ENCODE measurements around the gene CSMD2. TPM values are rescaled to one million over a fixed set of nuclear protein-coding genes. Genes with fewer than 3 reads are reported as not detected.

The CSMD2 gene
- total RNA-seq, 1 experiment from 2014 or later = 13.2 TPM

DNA sequence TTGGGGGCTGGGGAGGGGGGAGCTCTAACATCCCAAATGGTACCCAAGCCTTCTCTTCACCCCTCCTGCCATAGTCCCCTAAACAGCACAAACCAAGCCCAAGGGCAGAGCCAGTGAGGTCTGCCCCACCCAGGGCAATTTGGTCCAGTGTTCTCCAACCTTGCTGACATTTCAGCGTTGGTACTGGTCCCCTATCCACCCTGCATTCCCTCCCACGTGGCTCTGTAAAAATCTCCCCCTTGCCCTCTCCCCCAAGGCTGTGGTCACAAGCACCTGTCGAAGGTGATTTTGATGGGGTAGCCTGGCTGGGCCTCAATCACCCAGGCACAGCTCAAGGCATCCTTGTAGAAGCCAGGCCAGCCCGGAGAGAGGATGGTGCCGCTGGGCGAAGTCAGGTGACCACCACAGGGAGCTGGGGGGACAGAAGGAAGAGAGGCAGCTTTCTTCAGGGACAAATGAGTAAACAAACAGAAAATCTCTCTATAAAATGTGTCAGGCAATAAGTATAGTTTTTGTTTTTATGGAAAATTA is 438.7 kb downstream of the CSMD2 start:
- ATAC-seq = no peak
- CTCF ChIA-PET = interaction anchor here (1.0 to 2.6 kb wide), 2 partner anchors 93 to 113 kb away, joined by 3 to 10 read pairs; no protein-coding TSS in a partner anchor
- H3K27ac Mint-ChIP-seq = no peak overlapping the region

DNA sequence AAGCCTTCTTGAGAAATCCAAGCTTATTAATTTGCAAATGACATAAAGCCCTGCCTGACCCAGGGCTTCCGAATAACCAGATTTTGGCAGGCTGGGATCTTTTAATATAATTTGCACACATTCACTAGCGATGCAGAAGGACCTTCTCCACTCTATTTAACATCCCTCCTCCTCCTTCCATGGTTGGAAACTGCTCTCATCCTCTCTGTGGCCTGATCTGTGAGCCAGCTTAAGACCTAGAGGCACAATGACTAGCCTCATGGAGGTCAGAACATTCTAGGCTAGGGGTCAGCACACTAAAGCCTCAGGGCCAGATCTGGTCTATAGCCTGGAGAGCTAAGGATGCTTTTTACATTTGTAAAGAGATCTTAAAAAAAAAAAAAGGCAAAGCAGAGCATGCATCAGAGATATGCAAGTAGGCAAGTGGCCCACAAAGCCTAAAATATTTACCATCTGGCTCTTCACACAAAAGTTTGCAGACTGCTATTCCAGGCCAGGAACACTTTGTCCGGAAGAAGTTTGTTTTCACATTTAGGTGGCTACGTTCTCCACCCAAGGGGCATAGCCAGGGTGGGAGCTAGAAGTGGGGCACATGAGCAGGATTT is 439.4 kb downstream of the CSMD2 start:
- no peaks in the 10 kb centered on the region for H3K4me1 Mint-ChIP-seq
- H3K9me3 Mint-ChIP-seq = no peaks in the 10 kb centered on the region
- H3K27ac Mint-ChIP-seq = no peak overlapping the region
- no peak for TF ChIP-seq EMX1 (CRISPR knock-in tag; IDR thresholded peaks at IDR 0.05)
- no peak for TF ChIP-seq NFYB (CRISPR knock-in tag; conservative IDR thresholded peaks at IDR 0.05; ENCODE audit: low read depth)
- DNase-seq (ENCODE audit: low spot score) (no peak), ATAC-seq (no peak)
- ChIA-PET POLR2A (no interaction called here), CTCF (no interaction called here)
- peaks cover 22% of the 10 kb centered on the region for H3K36me3 Mint-ChIP-seq
- no peak overlapping the region for H3K4me3 Mint-ChIP-seq
- H3K27me3 Mint-ChIP-seq (ENCODE audit: low read depth) = no peaks in the 10 kb centered on the region

More for the DNA sequence above, 438.7 kb downstream of the CSMD2 start:
- Mint-ChIP-seq H3K27me3 (ENCODE audit: low read depth) (no peaks in the 10 kb centered on the region), H3K4me3 (no peak overlapping the region), H3K4me1 (no peaks in the 10 kb centered on the region), H3K9me3 (no peaks in the 10 kb centered on the region), H3K36me3 (peaks cover 22% of the 10 kb centered on the region)
- TF ChIP-seq FOXJ3 (CRISPR knock-in tag; IDR thresholded peaks at IDR 0.05; ENCODE audit: borderline replicate concordance) (no peak), NR3C1 (CRISPR knock-in tag; conservative IDR thresholded peaks at IDR 0.05; ENCODE audit: low read depth) (no peak), ZNF263 (CRISPR knock-in tag; IDR thresholded peaks at IDR 0.05; ENCODE audit: low read depth) (no peak), ZNF138 (CRISPR knock-in tag; conservative IDR thresholded peaks at IDR 0.05) (no peak), ZNF121 (CRISPR knock-in tag; IDR thresholded peaks at IDR 0.05) (no peak), IRF2 (CRISPR knock-in tag; IDR thresholded peaks at IDR 0.05; ENCODE audit: borderline replicate concordance, low read depth) (no peak), ZBTB21 (CRISPR knock-in tag; IDR thresholded peaks at IDR 0.05; ENCODE audit: borderline replicate concordance) (no peak)
- TF ChIP-seq, protein P1, sequence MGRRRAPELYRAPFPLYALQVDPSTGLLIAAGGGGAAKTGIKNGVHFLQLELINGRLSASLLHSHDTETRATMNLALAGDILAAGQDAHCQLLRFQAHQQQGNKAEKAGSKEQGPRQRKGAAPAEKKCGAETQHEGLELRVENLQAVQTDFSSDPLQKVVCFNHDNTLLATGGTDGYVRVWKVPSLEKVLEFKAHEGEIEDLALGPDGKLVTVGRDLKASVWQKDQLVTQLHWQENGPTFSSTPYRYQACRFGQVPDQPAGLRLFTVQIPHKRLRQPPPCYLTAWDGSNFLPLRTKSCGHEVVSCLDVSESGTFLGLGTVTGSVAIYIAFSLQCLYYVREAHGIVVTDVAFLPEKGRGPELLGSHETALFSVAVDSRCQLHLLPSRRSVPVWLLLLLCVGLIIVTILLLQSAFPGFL (CRISPR knock-in tag; IDR thresholded peaks at IDR 0.05; ENCODE audit: borderline replicate concordance) = no peak
- TF ChIP-seq, protein P2, sequence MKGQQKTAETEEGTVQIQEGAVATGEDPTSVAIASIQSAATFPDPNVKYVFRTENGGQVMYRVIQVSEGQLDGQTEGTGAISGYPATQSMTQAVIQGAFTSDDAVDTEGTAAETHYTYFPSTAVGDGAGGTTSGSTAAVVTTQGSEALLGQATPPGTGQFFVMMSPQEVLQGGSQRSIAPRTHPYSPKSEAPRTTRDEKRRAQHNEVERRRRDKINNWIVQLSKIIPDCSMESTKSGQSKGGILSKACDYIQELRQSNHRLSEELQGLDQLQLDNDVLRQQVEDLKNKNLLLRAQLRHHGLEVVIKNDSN (CRISPR knock-in tag; IDR thresholded peaks at IDR 0.05) = no peak
- TF ChIP-seq, protein P3, sequence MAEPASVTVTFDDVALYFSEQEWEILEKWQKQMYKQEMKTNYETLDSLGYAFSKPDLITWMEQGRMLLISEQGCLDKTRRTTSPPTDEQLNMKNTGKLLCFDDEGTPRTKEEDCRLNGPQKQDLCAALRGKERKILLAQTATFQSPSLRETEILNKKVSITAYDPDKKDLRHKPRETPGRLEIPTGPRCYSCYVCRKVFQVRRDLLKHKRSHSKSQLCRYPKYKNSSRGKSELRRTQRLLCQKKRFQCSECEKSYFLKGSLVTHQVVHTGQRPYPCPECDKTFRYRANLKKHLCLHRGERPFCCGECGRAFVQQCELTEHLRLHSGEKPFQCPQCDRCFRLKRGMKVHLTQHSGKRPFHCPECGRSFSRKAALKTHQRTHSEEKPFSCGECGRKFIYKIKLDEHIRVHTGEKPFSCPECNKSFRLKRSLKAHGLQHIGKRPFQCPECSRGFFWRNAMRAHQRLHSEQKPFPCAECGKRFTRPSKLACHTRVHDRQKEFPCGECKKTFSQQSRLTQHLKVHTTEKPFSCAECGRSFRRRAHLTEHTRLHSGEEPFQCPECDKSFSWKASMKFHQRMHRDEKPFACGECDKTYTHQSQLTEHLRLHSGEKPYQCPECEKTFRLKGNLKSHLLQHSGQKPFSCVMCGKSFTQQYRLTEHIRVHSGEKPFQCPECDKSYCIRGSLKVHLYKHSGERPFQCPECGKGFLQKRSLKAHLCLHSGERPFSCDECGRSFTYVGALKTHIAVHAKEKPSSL (CRISPR knock-in tag; conservative IDR thresholded peaks at IDR 0.05) = no peak
- POLR2A ChIA-PET = no interaction called here
- DNase-seq (ENCODE audit: low spot score) = no peak

DNA sequence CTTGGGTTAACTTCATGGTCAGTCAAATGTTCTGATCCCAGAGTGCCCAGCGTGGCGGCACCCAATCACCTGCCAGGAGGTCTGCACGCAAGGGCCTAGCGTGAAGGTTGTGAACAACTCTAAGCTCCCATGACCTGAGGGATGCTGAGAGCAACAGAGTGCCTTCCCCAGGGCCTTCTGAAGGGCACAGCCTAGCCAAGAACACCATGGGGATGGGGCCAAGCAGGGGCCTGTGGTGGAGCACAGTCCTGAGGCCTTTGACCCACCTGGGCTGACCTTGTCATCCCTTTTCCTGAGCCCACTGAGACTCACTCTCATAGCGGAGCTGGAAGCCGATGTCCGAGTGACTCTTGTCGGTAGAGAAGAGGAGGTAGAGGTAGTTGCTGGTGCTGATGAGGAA is 440.0 kb downstream of the CSMD2 start:
- ATAC-seq (no peak), DNase-seq (ENCODE audit: low spot score) (no peak)
- H3K36me3 Mint-ChIP-seq = peaks cover 22% of the 10 kb centered on the region
- H3K9me3 Mint-ChIP-seq = no peaks in the 10 kb centered on the region
- no peaks in the 10 kb centered on the region for H3K4me1 Mint-ChIP-seq
- CTCF ChIA-PET = interaction anchor here (0.6 to 1.2 kb wide), 3 partner anchors 10 to 667 kb away, joined by 3 to 4 read pairs (median 3); no protein-coding TSS in a partner anchor
- no peaks in the 10 kb centered on the region for H3K27me3 Mint-ChIP-seq (ENCODE audit: low read depth)
- H3K4me3 Mint-ChIP-seq = no peak overlapping the region
- no peak overlapping the region for H3K27ac Mint-ChIP-seq
- POLR2A ChIA-PET = no interaction called here
- TF ChIP-seq, protein P4, sequence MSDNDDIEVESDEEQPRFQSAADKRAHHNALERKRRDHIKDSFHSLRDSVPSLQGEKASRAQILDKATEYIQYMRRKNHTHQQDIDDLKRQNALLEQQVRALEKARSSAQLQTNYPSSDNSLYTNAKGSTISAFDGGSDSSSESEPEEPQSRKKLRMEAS (CRISPR knock-in tag; IDR thresholded peaks at IDR 0.05) = no peak
- TF ChIP-seq, protein P5, sequence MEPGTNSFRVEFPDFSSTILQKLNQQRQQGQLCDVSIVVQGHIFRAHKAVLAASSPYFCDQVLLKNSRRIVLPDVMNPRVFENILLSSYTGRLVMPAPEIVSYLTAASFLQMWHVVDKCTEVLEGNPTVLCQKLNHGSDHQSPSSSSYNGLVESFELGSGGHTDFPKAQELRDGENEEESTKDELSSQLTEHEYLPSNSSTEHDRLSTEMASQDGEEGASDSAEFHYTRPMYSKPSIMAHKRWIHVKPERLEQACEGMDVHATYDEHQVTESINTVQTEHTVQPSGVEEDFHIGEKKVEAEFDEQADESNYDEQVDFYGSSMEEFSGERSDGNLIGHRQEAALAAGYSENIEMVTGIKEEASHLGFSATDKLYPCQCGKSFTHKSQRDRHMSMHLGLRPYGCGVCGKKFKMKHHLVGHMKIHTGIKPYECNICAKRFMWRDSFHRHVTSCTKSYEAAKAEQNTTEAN (CRISPR knock-in tag; IDR thresholded peaks at IDR 0.05) = no peak
- TF ChIP-seq, protein P6, sequence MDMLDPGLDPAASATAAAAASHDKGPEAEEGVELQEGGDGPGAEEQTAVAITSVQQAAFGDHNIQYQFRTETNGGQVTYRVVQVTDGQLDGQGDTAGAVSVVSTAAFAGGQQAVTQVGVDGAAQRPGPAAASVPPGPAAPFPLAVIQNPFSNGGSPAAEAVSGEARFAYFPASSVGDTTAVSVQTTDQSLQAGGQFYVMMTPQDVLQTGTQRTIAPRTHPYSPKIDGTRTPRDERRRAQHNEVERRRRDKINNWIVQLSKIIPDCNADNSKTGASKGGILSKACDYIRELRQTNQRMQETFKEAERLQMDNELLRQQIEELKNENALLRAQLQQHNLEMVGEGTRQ (CRISPR knock-in tag; IDR thresholded peaks at IDR 0.05) = no peak
- no peak for TF ChIP-seq TCF7 (CRISPR knock-in tag; IDR thresholded peaks at IDR 0.05; ENCODE audit: low read depth)
- TF ChIP-seq, protein P7, sequence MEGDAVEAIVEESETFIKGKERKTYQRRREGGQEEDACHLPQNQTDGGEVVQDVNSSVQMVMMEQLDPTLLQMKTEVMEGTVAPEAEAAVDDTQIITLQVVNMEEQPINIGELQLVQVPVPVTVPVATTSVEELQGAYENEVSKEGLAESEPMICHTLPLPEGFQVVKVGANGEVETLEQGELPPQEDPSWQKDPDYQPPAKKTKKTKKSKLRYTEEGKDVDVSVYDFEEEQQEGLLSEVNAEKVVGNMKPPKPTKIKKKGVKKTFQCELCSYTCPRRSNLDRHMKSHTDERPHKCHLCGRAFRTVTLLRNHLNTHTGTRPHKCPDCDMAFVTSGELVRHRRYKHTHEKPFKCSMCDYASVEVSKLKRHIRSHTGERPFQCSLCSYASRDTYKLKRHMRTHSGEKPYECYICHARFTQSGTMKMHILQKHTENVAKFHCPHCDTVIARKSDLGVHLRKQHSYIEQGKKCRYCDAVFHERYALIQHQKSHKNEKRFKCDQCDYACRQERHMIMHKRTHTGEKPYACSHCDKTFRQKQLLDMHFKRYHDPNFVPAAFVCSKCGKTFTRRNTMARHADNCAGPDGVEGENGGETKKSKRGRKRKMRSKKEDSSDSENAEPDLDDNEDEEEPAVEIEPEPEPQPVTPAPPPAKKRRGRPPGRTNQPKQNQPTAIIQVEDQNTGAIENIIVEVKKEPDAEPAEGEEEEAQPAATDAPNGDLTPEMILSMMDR (IDR thresholded peaks at IDR 0.05) = no peak
- TF ChIP-seq NR3C1 (CRISPR knock-in tag; conservative IDR thresholded peaks at IDR 0.05; ENCODE audit: low read depth) = no peak
- no peak for TF ChIP-seq ZNF121 (CRISPR knock-in tag; IDR thresholded peaks at IDR 0.05)
- no peak for TF ChIP-seq HMGA2 (CRISPR knock-in tag; IDR thresholded peaks at IDR 0.05)
- TF ChIP-seq TEAD4 (CRISPR knock-in tag; IDR thresholded peaks at IDR 0.05) = no peak
- TF ChIP-seq, protein P8, sequence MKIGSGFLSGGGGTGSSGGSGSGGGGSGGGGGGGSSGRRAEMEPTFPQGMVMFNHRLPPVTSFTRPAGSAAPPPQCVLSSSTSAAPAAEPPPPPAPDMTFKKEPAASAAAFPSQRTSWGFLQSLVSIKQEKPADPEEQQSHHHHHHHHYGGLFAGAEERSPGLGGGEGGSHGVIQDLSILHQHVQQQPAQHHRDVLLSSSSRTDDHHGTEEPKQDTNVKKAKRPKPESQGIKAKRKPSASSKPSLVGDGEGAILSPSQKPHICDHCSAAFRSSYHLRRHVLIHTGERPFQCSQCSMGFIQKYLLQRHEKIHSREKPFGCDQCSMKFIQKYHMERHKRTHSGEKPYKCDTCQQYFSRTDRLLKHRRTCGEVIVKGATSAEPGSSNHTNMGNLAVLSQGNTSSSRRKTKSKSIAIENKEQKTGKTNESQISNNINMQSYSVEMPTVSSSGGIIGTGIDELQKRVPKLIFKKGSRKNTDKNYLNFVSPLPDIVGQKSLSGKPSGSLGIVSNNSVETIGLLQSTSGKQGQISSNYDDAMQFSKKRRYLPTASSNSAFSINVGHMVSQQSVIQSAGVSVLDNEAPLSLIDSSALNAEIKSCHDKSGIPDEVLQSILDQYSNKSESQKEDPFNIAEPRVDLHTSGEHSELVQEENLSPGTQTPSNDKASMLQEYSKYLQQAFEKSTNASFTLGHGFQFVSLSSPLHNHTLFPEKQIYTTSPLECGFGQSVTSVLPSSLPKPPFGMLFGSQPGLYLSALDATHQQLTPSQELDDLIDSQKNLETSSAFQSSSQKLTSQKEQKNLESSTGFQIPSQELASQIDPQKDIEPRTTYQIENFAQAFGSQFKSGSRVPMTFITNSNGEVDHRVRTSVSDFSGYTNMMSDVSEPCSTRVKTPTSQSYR (CRISPR knock-in tag; IDR thresholded peaks at IDR 0.05) = no peak

Measured in WTC11 (cell line).